ENCODE measurements around the gene HUNK.

DNA sequence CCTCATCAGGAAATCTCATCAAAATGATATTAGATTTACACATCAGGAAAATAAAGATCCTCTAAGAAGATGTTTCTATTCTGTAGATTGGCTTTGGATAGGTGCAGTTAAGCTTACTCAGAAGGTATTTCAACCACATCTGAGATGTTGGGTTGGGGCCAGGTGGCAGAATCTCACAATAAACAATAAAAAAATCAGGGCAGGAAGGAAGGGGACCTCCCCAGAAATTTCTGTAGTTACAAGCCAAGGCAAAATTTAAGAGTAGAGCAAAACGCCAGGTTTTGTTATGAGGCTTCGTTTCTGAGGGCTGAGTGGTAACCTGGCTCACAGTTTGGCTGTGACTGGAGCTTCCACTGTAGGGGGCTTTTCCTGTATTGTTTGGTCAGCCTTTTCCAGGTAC, 84.8 kb downstream of the HUNK start:
- TF ChIP-seq CTCF (conservative IDR thresholded peaks at IDR 0.05) (no peak), EZH2 (IDR thresholded peaks at IDR 0.05; ENCODE audit: low read depth) (no peak)

All from PC-9 (cell line).